GDM1 (cell line): ENCODE results near the gene DDIAS.
A peak's percentile ranks its signal among the peaks of the same experiment; 100 is the strongest.
"Not testable (repeated sequence)": the region's sequence is repeated elsewhere in the genome, so short reads cannot be mapped to it uniquely, and the experiment has no call there.

Source experiments
- DNase-seq: peaks from one replicate; lab custom pipeline; 2025; lab: John Stamatoyannopoulos, UW

DDIAS gene

DNA sequence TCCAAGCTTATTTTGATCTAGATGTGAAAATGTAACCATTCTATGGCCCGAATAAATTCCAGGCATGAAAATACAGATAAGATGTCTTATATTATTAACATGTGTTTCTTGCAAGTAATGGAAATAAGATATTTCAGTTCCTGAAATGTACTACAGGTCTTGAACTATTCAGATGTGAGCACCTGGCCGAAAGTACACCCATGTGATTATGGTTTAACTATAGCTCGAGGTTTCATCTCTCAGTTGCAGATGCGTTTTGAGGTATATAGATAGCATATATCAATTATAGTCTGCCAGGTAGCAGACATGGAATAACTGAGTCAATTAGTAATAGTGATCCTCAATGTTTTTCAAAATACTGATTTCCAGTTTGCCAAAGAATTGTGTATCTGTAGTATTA lies 68.3 kb downstream of the DDIAS start:
- DNase-seq: no peak

DNA sequence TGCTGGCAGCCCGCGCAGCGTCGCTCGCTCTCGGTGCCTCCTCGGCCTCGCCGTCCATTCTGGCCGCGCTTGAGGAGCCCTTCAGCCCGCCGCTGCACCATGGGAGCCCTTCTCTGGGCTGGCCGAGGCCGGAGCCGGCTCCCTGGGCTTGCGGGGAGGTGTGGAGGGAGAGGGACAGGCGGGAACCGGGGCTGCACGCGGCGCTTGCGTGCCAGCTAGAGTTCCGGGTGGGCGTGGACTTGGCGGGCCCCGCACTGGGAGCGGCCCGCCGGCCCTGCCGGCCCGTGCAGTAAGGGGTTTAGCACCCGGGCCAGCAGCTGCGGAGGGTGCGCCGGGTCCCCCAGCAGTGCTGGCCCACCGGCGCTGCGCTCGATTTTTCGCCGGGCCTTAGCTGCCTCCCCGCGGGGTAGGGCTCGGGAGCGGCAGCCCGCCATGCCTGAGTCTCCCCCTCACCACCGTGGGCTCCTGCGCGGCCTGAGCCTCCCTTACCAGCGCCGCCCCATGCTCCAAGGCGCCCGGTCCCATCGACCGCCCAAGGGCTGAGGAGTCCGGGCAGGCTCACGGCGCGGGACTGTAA lies 69.1 kb downstream of the DDIAS start:
- DNase-seq: not testable (repeated sequence)

- DNase-seq: peak; percentile 35
Measured at GRCh38 chr11:82971519-82971946, 70.0 kb downstream of the DDIAS start.

DNA sequence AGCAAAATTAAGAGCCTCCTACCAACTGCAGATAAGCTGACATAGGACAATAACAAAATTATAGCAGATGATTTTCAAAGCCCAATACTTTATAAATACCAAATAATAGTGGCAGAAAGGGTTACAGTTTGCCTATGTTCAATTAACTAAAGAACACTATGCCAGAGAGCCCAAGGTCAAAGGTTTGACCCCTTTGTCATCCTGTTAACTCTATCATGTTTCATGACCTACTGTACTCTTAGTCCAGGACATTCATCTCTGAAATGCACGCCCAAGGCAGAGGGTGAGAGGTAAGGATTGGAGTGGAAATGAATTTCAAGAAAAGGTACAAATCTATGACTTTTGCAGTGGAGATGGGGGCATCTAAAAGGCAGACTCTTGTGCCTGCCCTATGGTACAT lies 70.6 kb downstream of the DDIAS start:
- DNase-seq: no peak

- no peak for DNase-seq
Measured at GRCh38 chr11:82974135-82974534, 72.6 kb downstream of the DDIAS start.

DNA sequence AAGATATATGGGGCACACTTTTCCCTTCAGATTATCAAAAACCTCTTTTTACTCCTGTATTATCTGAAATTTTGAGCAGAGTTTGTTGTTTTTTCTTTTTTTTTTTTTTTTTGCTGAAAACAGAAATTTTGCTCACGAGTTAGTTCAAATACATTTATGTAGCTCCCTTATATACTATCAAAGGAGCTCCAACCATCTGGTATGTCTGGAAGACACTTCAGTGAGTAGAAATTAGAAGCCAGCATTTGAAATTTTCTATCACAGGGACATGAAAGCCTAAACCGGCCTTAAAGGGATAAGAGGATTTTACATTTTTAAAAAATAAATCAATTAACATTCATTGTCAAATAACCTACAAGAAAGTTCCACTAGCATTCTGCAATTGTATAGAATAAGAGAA lies 73.3 kb downstream of the DDIAS start:
- no peak for DNase-seq

DNA sequence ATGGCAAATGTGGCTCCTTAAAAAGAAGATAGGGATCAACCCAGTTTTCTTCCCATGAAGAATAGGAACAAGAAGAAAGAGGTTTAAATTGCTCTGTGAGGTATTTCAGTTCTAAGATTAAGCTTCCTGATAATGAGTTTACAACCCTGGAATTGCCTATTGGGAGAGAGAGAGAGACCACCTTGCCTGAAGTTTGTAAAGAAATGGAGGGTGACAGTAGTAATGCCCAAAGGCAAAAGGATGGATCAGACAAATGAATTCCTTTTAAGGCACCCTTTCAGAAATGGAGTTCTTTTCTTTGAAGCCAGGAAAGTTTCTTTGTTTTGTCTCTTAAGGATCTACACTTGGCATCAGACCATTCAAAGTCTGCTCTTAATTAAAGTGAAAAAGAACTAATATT lies 74.3 kb downstream of the DDIAS start:
- no peak for DNase-seq

GRCh38 chr11:82976786-82977185 lies 75.2 kb downstream of the DDIAS start:
- DNase-seq: no peak

DNA sequence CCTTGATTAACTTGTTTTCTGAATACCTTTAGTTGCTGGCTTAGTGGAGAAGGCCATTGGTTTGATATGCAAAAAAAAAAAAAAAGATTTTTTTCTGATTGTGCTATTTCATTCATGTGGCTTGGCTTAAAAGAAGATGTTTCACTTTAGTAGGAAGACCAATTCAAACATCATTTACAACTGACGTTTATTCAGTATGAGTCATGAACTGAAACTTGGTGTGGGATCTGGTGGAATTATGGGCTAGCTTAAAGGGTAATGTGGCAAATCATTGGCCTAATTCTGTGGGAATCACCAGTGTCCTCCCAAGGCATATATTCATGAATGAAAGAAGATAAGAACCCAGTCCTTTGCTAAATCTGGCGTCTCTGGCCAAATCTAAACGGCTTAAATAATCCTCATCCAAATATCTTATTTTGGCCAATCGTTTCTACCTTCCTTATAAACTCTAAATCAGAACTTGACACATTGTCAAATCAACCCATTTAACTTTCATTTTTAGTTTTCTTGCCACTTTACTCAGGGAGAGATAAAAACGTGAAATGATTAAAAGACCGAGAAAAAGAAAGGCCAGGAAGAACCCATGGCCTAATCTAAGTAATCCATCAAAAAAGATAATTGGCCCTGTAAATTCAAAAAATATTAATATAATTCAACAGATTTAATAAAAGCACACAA lies 77.0 kb downstream of the DDIAS start:
- DNase-seq: no peak

- DNase-seq: no peak
Measured at GRCh38 chr11:82979824-82980223, 78.3 kb downstream of the DDIAS start.

DNA sequence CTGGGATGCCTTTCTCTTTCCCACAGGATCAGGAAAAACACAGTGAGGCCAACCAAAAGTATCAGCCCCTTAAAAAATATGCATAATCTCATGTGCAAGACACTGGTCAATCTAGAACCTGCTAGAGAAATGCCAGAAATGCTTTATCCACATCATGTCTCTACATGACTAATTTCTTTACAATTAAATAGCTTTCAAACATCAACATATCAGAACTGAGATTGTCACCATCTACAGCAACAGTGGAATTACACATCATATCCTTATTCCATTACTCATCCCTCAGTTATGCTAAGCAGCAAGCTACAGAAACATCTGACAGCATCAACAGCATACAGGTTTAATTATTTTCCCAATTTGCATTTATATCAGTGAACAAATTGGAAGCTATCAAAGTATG lies 78.8 kb downstream of the DDIAS start:
- DNase-seq: no peak

GRCh38 chr11:82980947-82981346 lies 79.4 kb downstream of the DDIAS start:
- no peak for DNase-seq

- DNase-seq: no peak
Measured at GRCh38 chr11:82981852-82982251, 80.3 kb downstream of the DDIAS start.
